ENCODE data around the gene RAB24. TPM values are rescaled to one million over a fixed set of nuclear protein-coding genes. Genes with fewer than 3 reads are reported as not detected.

The RAB24 gene
- polyA plus RNA-seq, 2 of the 4 experiments (the other 2 are of a cell fraction): 31.2 to 33.7 TPM

DNA sequence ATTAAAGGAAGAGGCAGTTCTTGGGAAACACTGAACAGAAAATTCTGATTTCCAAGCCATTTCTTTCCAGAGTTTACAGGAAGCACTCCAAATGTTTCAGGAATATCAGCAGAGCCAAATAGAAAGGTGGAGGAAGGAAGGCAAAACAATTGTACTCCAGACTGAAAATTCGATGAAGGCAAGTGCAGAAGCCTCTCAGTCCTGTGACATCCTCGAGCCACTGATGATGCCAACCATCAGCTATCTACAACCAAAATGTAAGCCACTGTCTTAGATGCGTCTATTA, 45.8 kb upstream of the RAB24 start:
- ATAC-seq: no peak
- Histone ChIP-seq H3K9me3 (no peaks in the 10 kb centered on the region), H3K4me2 (peak overlapping the region; percentile 98), H3K4me3 (no peak overlapping the region), H3K27ac (no peak overlapping the region), H3K4me1 (peaks cover 27% of the 10 kb centered on the region)
- WGBS (ENCODE audit: missing lambda C conversion rate): 41% methylated on average over 3 of the region's 3 CpGs
- no peak for FAIRE-seq
- ChIA-PET POLR2A (interaction anchor here (0.7 kb wide), 1 partner anchor 231 kb away, joined by 4 read pairs; no protein-coding TSS in a partner anchor), CTCF (interaction anchor here (0.6 to 3.3 kb wide), 8 partner anchors 10 to 54 kb away, joined by 3 to 20 read pairs (median 4); no protein-coding TSS in a partner anchor)
- TF ChIP-seq POLR2A (IDR thresholded peaks at IDR 0.05; ENCODE audit: low read length): no peak
- no peak for TF ChIP-seq ZC3H11A (IDR thresholded peaks at IDR 0.05)
- TF ChIP-seq HOXA7 (CRISPR knock-in tag; IDR thresholded peaks at IDR 0.05): no peak
- no peak for TF ChIP-seq BHLHE40 (IDR thresholded peaks at IDR 0.05; ENCODE audit: low read depth, low read length)
- TF ChIP-seq NFE2L2 (conservative IDR thresholded peaks at IDR 0.05; ENCODE audit: low read length): no peak
- no peak for TF ChIP-seq KDM1A (IDR thresholded peaks at IDR 0.05; ENCODE audit: low read depth)
- no peak for DNase-seq (ENCODE audit: low read depth in 1 of 2, low spot score in 1 of 2)

DNA sequence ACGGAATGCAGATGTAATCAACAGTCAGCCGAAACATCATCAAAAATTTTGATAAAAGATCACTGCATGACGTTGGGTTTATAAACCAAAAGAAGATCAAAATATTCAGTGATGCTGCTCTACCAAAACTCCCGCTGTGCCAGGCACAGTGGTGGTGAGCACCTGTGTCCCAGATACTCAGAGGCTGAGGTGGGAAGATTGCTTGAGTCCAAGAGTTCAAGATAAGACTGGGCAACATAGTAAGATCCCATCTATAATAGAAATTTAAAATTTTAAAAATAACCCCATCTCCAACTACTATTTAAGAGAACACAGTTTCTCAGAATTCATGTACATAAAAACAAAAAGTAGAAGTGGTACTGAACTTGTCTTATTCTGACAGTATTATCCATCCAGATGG, 44.2 kb upstream of the RAB24 start:
- peaks cover 21% of the 10 kb centered on the region for H3K4me1 ChIP-seq
- H3K9me3 ChIP-seq: no peaks in the 10 kb centered on the region
- TF ChIP-seq RCOR1 (IDR thresholded peaks at IDR 0.05; ENCODE audit: low read depth, low read length) (no peak), POLR2A (IDR thresholded peaks at IDR 0.05; ENCODE audit: low read length) (no peak), KDM1A (IDR thresholded peaks at IDR 0.05; ENCODE audit: low read depth) (no peak), EP300 (IDR thresholded peaks at IDR 0.05) (no peak), CHD4 (IDR thresholded peaks at IDR 0.05; ENCODE audit: borderline replicate concordance) (no peak)
- TF ChIP-seq, protein P1, sequence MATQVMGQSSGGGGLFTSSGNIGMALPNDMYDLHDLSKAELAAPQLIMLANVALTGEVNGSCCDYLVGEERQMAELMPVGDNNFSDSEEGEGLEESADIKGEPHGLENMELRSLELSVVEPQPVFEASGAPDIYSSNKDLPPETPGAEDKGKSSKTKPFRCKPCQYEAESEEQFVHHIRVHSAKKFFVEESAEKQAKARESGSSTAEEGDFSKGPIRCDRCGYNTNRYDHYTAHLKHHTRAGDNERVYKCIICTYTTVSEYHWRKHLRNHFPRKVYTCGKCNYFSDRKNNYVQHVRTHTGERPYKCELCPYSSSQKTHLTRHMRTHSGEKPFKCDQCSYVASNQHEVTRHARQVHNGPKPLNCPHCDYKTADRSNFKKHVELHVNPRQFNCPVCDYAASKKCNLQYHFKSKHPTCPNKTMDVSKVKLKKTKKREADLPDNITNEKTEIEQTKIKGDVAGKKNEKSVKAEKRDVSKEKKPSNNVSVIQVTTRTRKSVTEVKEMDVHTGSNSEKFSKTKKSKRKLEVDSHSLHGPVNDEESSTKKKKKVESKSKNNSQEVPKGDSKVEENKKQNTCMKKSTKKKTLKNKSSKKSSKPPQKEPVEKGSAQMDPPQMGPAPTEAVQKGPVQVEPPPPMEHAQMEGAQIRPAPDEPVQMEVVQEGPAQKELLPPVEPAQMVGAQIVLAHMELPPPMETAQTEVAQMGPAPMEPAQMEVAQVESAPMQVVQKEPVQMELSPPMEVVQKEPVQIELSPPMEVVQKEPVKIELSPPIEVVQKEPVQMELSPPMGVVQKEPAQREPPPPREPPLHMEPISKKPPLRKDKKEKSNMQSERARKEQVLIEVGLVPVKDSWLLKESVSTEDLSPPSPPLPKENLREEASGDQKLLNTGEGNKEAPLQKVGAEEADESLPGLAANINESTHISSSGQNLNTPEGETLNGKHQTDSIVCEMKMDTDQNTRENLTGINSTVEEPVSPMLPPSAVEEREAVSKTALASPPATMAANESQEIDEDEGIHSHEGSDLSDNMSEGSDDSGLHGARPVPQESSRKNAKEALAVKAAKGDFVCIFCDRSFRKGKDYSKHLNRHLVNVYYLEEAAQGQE (IDR thresholded peaks at IDR 0.05): no peak
- FAIRE-seq (no peak), DNase-seq (ENCODE audit: low read depth in 1 of 2, low spot score in 1 of 2) (no peak), ATAC-seq (no peak)
- ChIA-PET POLR2A (no interaction called here), CTCF (interaction anchor here (0.6 to 1.4 kb wide), 5 partner anchors 14 to 139 kb away, joined by 3 to 6 read pairs (median 3); no protein-coding TSS in a partner anchor)
- H3K4me2 ChIP-seq: no peak overlapping the region
- H3K27ac ChIP-seq: no peak overlapping the region
- no peak overlapping the region for H3K4me3 ChIP-seq
- WGBS (ENCODE audit: missing lambda C conversion rate): 94% methylated on average over 4 of the region's 4 CpGs

DNA sequence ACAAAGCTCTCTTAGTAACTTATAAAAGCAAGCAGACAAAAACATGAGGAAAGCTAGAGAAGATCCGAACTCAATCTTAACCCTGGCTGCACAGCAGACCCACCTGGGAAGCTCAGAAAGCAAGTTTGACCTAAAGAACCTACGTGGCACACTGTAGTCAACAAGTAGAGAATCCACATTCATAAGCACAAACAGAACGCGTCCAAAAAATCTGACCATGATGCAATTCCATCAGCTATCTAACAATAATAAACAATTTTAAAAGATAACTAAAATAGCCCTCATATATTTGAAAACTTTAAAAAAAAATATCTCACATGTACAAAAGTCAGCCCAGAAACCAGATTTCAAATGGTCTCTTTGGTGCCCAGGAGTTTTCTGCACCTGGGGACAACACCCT, 43.3 kb upstream of the RAB24 start:
- ChIA-PET POLR2A (interaction anchor here (0.6 kb wide), 1 partner anchor 79 kb away, joined by 3 read pairs; the partner anchor contains the start of gene GRK6), CTCF (interaction anchor here (0.9 to 2.1 kb wide), 6 partner anchors 9 to 108 kb away, joined by 3 to 9 read pairs (median 5); no protein-coding TSS in a partner anchor)
- Histone ChIP-seq H3K27ac (no peak overlapping the region), H3K9me3 (no peaks in the 10 kb centered on the region), H3K4me1 (peaks cover 21% of the 10 kb centered on the region), H3K4me2 (no peak overlapping the region), H3K4me3 (no peak overlapping the region)
- DNase-seq (ENCODE audit: low read depth in 1 of 2, low spot score in 1 of 2) (no peak), ATAC-seq (no peak), FAIRE-seq (no peak)
- no peak for TF ChIP-seq MAFK (IDR thresholded peaks at IDR 0.05; ENCODE audit: partially characterized antibody)
- TF ChIP-seq, protein P1 (IDR thresholded peaks at IDR 0.05): no peak
- TF ChIP-seq HOXB5 (CRISPR knock-in tag; IDR thresholded peaks at IDR 0.05): no peak
- TF ChIP-seq, protein P2, sequence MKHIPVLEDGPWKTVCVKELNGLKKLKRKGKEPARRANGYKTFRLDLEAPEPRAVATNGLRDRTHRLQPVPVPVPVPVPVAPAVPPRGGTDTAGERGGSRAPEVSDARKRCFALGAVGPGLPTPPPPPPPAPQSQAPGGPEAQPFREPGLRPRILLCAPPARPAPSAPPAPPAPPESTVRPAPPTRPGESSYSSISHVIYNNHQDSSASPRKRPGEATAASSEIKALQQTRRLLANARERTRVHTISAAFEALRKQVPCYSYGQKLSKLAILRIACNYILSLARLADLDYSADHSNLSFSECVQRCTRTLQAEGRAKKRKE (CRISPR knock-in tag; IDR thresholded peaks at IDR 0.05; ENCODE audit: low read depth): no peak
- TF ChIP-seq CBX8 (IDR thresholded peaks at IDR 0.05): no peak
- TF ChIP-seq EP300 (IDR thresholded peaks at IDR 0.05): no peak
- TF ChIP-seq CEBPB (IDR thresholded peaks at IDR 0.05): no peak
- TF ChIP-seq GATA3 (IDR thresholded peaks at IDR 0.05; ENCODE audit: borderline replicate concordance): no peak
- TF ChIP-seq ZSCAN20 (CRISPR knock-in tag; IDR thresholded peaks at IDR 0.05): no peak
- TF ChIP-seq NFE2L2 (conservative IDR thresholded peaks at IDR 0.05; ENCODE audit: low read length): no peak
- no peak for TF ChIP-seq PHF8 (IDR thresholded peaks at IDR 0.05; ENCODE audit: borderline replicate concordance, low read depth)
- no peak for TF ChIP-seq RAD21 (conservative IDR thresholded peaks at IDR 0.05 in 1 of 2, IDR thresholded peaks at IDR 0.05 in 1 of 2)
- TF ChIP-seq CHD4 (IDR thresholded peaks at IDR 0.05; ENCODE audit: borderline replicate concordance): no peak
- no peak for TF ChIP-seq RFX5 (IDR thresholded peaks at IDR 0.05)
- TF ChIP-seq NPAS2 (CRISPR knock-in tag; IDR thresholded peaks at IDR 0.05; ENCODE audit: borderline replicate concordance): no peak
- TF ChIP-seq KDM5A (IDR thresholded peaks at IDR 0.05): no peak
- 59% methylated on average over 4 of the region's 4 CpGs for WGBS (ENCODE audit: missing lambda C conversion rate)
